ENCODE data around the gene SPINK5. TPM values are rescaled to one million over a fixed set of nuclear protein-coding genes. Genes with fewer than 3 reads are reported as not detected.
"Not testable (repeated sequence)": the region's sequence is repeated elsewhere in the genome, so short reads cannot be mapped to it uniquely, and the experiment has no call there.

The SPINK5 gene
- polyA plus RNA-seq, 1 experiment: not detected

- no peak for DNase-seq (ENCODE audit: low read depth)
- ChIA-PET CTCF (no interaction called here), POLR2A (no interaction called here)
- no peaks in the 10 kb centered on the region for H3K27me3 ChIP-seq (ENCODE audit: control insufficient read depth, insufficient read depth, low read length)
- no peaks in the 10 kb centered on the region for H3K36me3 ChIP-seq (ENCODE audit: control insufficient read depth, insufficient read depth, low read length)
- H3K4me3 ChIP-seq (ENCODE audit: low read depth, low read length): no peak overlapping the region
- TF ChIP-seq CTCF (IDR thresholded peaks at IDR 0.05; ENCODE audit: insufficient read depth, low read depth, low read length): no peak
Measured at GRCh38 chr5:148029131-148029530, 34.6 kb upstream of the SPINK5 start.

- H3K4me3 ChIP-seq (ENCODE audit: low read depth, low read length): no peak overlapping the region
- no peaks in the 10 kb centered on the region for H3K36me3 ChIP-seq (ENCODE audit: control insufficient read depth, insufficient read depth, low read length)
- POLR2A ChIA-PET: no interaction called here
- DNase-seq (ENCODE audit: low read depth): no peak
- no peaks in the 10 kb centered on the region for H3K27me3 ChIP-seq (ENCODE audit: control insufficient read depth, insufficient read depth, low read length)
- TF ChIP-seq CTCF (IDR thresholded peaks at IDR 0.05; ENCODE audit: insufficient read depth, low read depth, low read length): no peak
- CTCF ChIA-PET: no interaction called here
Measured at GRCh38 chr5:148033134-148033533, 30.6 kb upstream of the SPINK5 start.

GRCh38 chr5:148035676-148036075 is 28.1 kb upstream of the SPINK5 start:
- H3K36me3 ChIP-seq (ENCODE audit: control insufficient read depth, insufficient read depth, low read length): no peaks in the 10 kb centered on the region
- ChIA-PET CTCF (no interaction called here), POLR2A (no interaction called here)
- TF ChIP-seq CTCF (IDR thresholded peaks at IDR 0.05; ENCODE audit: insufficient read depth, low read depth, low read length): no peak
- no peak overlapping the region for H3K4me3 ChIP-seq (ENCODE audit: low read depth, low read length)
- H3K27me3 ChIP-seq (ENCODE audit: control insufficient read depth, insufficient read depth, low read length): no peaks in the 10 kb centered on the region
- DNase-seq (ENCODE audit: low read depth): no peak

- DNase-seq (ENCODE audit: low read depth): no peak
- POLR2A ChIA-PET: no interaction called here
- Histone ChIP-seq H3K36me3 (ENCODE audit: control insufficient read depth, insufficient read depth, low read length) (no peaks in the 10 kb centered on the region), H3K27me3 (ENCODE audit: control insufficient read depth, insufficient read depth, low read length) (no peaks in the 10 kb centered on the region), H3K4me3 (ENCODE audit: low read depth, low read length) (no peak overlapping the region)
- no peak for TF ChIP-seq CTCF (IDR thresholded peaks at IDR 0.05; ENCODE audit: insufficient read depth, low read depth, low read length)
- CTCF ChIA-PET: no interaction called here
Measured at GRCh38 chr5:148042881-148043280, 20.9 kb upstream of the SPINK5 start.

- no peak for DNase-seq (ENCODE audit: low read depth)
- no peak for TF ChIP-seq CTCF (IDR thresholded peaks at IDR 0.05; ENCODE audit: insufficient read depth, low read depth, low read length)
- Histone ChIP-seq H3K4me3 (ENCODE audit: low read depth, low read length) (no peak overlapping the region), H3K36me3 (ENCODE audit: control insufficient read depth, insufficient read depth, low read length) (no peaks in the 10 kb centered on the region), H3K27me3 (ENCODE audit: control insufficient read depth, insufficient read depth, low read length) (no peaks in the 10 kb centered on the region)
- POLR2A ChIA-PET: no interaction called here
- CTCF ChIA-PET: no interaction called here
Measured at GRCh38 chr5:148043705-148044104, 20.1 kb upstream of the SPINK5 start.

- DNase-seq (ENCODE audit: low read depth); H3K27me3 ChIP-seq (ENCODE audit: control insufficient read depth, insufficient read depth, low read length); H3K4me3 ChIP-seq (ENCODE audit: low read depth, low read length); H3K36me3 ChIP-seq (ENCODE audit: control insufficient read depth, insufficient read depth, low read length); POLR2A ChIA-PET: not testable (repeated sequence)
- CTCF ChIA-PET: interaction anchor here (0.8 kb wide), 1 partner anchor 13 kb away, joined by 4 read pairs; no protein-coding TSS in a partner anchor
Measured at GRCh38 chr5:148055160-148055559, 8.6 kb upstream of the SPINK5 start.
